WTC11 (cell line): ENCODE data around the gene PVALB. TPM values are rescaled to one million over a fixed set of nuclear protein-coding genes. Genes with fewer than 3 reads are reported as not detected.

Source experiments
- ATAC-seq: fragments of 200-7000 bp; cut with Tn5 transposase; 2 replicates; pipeline ENCODE4 v1.10.0; 2021; ENCODE audit warnings: mild to moderate bottlenecking, moderate library complexity
- CTCF ChIA-PET: fragments of 300-600 bp; sonication (Branson Sonifier 250); formaldehyde crosslinking; loops from one replicate; lab custom pipeline; 2021; ENCODE audit warnings: antibody characterized with exemption; lab: Charles Lee
- POLR2A ChIA-PET: fragments of 350-600 bp; sonication (Branson Sonifier 250); formaldehyde crosslinking; loops from one replicate; lab custom pipeline; 2021; ENCODE audit warnings: antibody characterized with exemption; lab: Charles Lee
- DNase-seq: peaks from one replicate; pipeline ENCODE4 v3.0.0; 2021; ENCODE audit warnings: low spot score
- H3K27ac Mint-ChIP-seq: 2 replicates; pipeline ENCODE4 v1.8.0; 2021; ENCODE audit warnings: mixed read lengths
- H3K27me3 Mint-ChIP-seq: 2 replicates; pipeline ENCODE4 v1.8.0; 2021; ENCODE audit warnings: low read depth, mild to moderate bottlenecking, moderate library complexity, mixed read lengths
- H3K36me3 Mint-ChIP-seq: 2 replicates; pipeline ENCODE4 v1.8.0; 2021; ENCODE audit warnings: mixed read lengths
- H3K4me1 Mint-ChIP-seq: 2 replicates; pipeline ENCODE4 v1.8.0; 2022; ENCODE audit warnings: mixed read lengths
- H3K4me3 Mint-ChIP-seq: 2 replicates; pipeline ENCODE4 v1.8.0; 2021; ENCODE audit warnings: mild to moderate bottlenecking, moderate library complexity, mixed read lengths
- H3K9me3 Mint-ChIP-seq: 2 replicates; pipeline ENCODE4 v1.8.0; 2021; ENCODE audit warnings: mixed read lengths
- ATF1 ChIP-seq: sonication (generic); formaldehyde crosslinking; IDR thresholded peaks from 2 replicates; pipeline ENCODE4 v1.8.1; 2023; ENCODE audit warnings: mild to moderate bottlenecking, moderate library complexity, missing genetic modification reagents
- CREM ChIP-seq: sonication (generic); formaldehyde crosslinking; IDR thresholded peaks from 2 replicates; pipeline ENCODE4 v1.8.1; 2022; ENCODE audit warnings: mild to moderate bottlenecking, missing genetic modification reagents, moderate library complexity
- CTCF ChIP-seq: fragments of 200-600 bp; IDR thresholded peaks from 2 replicates; pipeline ENCODE4 v1.8.0; 2022; ENCODE audit warnings: antibody characterized with exemption
- ELF4 ChIP-seq: sonication (generic); formaldehyde crosslinking; IDR thresholded peaks from 2 replicates; pipeline ENCODE4 v1.8.1; 2022; ENCODE audit warnings: low read depth, mild to moderate bottlenecking, moderate library complexity, missing genetic modification reagents
- ETV6 ChIP-seq: sonication (generic); formaldehyde crosslinking; IDR thresholded peaks from 2 replicates; pipeline ENCODE4 v1.8.1; 2022; ENCODE audit warnings: mild to moderate bottlenecking, missing genetic modification reagents
- FOXK1 ChIP-seq: sonication (generic); formaldehyde crosslinking; IDR thresholded peaks from 2 replicates; pipeline ENCODE4 v1.8.0; 2022; ENCODE audit warnings: mild to moderate bottlenecking, moderate library complexity, missing genetic modification reagents
- GRHL2 ChIP-seq: fragments of 250-450 bp; sonication (Bioruptor Pico); IDR thresholded peaks from 2 replicates; pipeline ENCODE4 v1.8.0; 2022; ENCODE audit warnings: mild to moderate bottlenecking, moderate library complexity; ENCODE audit not compliant: insufficient replicate concordance, severe bottlenecking
- NFE2L1 ChIP-seq: sonication (generic); formaldehyde crosslinking; IDR thresholded peaks from 2 replicates; pipeline ENCODE4 v1.8.1; 2023; ENCODE audit warnings: missing genetic modification reagents
- NFYB ChIP-seq: sonication (generic); formaldehyde crosslinking; conservative IDR thresholded peaks from 2 replicates; pipeline ENCODE4 v1.8.0; 2022; ENCODE audit warnings: low read depth, missing genetic modification reagents
- RELA ChIP-seq: sonication (generic); formaldehyde crosslinking; IDR thresholded peaks from 2 replicates; pipeline ENCODE4 v1.8.1; 2022; ENCODE audit warnings: missing genetic modification reagents, mild to moderate bottlenecking, borderline replicate concordance
- SP1 ChIP-seq: sonication (generic); formaldehyde crosslinking; conservative IDR thresholded peaks from 2 replicates; pipeline ENCODE4 v1.8.1; 2022; ENCODE audit warnings: missing genetic modification reagents
- TEAD1 ChIP-seq: sonication (generic); formaldehyde crosslinking; IDR thresholded peaks from 2 replicates; pipeline ENCODE4 v1.8.0; 2022; ENCODE audit warnings: mild to moderate bottlenecking, missing genetic modification reagents
- USF1 ChIP-seq: sonication (generic); formaldehyde crosslinking; IDR thresholded peaks from 2 replicates; pipeline ENCODE4 v1.8.0; 2022; ENCODE audit warnings: mild to moderate bottlenecking, missing genetic modification reagents
- ZMAT4 ChIP-seq: fragments of 250-450 bp; sonication (Bioruptor Pico); IDR thresholded peaks from 2 replicates; pipeline ENCODE4 v1.9.0; 2021; ENCODE audit warnings: mild to moderate bottlenecking
- ZNF121 ChIP-seq: sonication (generic); formaldehyde crosslinking; IDR thresholded peaks from 2 replicates; pipeline ENCODE4 v1.8.0; 2023; ENCODE audit warnings: missing genetic modification reagents
- ZNF532 ChIP-seq: fragments of 250-450 bp; sonication (Bioruptor Pico); IDR thresholded peaks from 2 replicates; pipeline ENCODE4 v1.9.0; 2021; ENCODE audit warnings: mild to moderate bottlenecking, borderline replicate concordance
- ZSCAN18 ChIP-seq: fragments of 250-450 bp; sonication (Bioruptor Pico); IDR thresholded peaks from 2 replicates; pipeline ENCODE4 v2.1.2; 2022; ENCODE audit warnings: mild to moderate bottlenecking, moderate library complexity
- total RNA-seq: library from RNA; stranded (reverse); gene quantifications from 3 replicates; pipeline ENCODE4 v1.2.3, GENCODE V29; 2021
- TF ChIP-seq, protein P1 (sequence below): sonication (generic); formaldehyde crosslinking; IDR thresholded peaks from 2 replicates; pipeline ENCODE4 v1.8.0; 2022; ENCODE audit warnings: mild to moderate bottlenecking, missing genetic modification reagents
- TF ChIP-seq, protein P2 (sequence below): sonication (generic); formaldehyde crosslinking; IDR thresholded peaks from 2 replicates; pipeline ENCODE4 v1.8.1; 2023; ENCODE audit warnings: mild to moderate bottlenecking, missing genetic modification reagents, moderate library complexity

Gene PVALB
- total RNA-seq, 1 experiment from 2014 or later = 2.7 TPM

DNA sequence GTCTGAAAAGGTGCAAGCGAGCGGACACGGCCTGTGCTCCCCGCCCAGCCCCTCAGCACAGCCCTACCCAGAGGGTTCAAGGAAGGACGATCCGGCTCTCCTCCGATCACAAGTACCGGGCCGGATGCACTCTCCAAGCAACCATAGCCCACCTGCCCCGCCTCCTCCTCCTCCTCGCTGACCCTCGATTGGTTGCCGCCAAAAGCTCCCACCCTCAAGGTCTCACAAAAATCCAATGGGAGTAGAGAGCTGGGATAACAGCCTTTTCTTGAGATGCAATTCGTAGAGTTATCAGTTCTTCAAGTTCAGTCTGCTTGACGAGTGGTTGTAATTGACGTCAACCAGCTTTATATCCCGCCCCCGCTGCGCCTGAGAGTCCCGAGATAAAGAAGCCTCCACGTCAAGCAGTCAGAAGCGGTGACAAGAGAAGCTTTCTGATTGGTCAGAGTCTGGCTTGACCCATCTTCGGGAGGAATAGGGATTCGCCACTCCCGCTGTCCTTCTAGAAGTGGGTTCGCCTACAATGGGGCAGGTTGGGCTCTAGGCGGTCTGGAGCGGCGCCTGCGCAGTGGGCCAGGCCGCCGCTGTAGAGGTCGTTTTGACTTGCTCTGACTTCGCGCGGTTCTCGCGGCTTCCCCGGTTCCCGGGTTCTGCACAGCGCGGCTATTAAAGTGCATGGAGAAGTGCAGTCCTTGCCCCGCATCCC is 40.7 kb downstream of the PVALB start, which contains the start of gene IFT27:
Gene IFT27, minus strand, starts transcription at position 156 of the 706 bp plus-strand sequence. CDS start 412 bp downstream, outside the sequence.
- ChIA-PET POLR2A (interaction anchor here (0.6 to 1.5 kb wide), 5 partner anchors 10 to 412 kb away, joined by 3 to 4 read pairs (median 3); partner anchors contain the start of gene C1QTNF6), CTCF (interaction anchor here (0.5 to 4.1 kb wide), 26 partner anchors 10 to 696 kb away, joined by 3 to 58 read pairs (median 4); no protein-coding TSS in a partner anchor)
- H3K9me3 Mint-ChIP-seq = peaks cover 24% of the 10 kb centered on the region
- H3K27ac Mint-ChIP-seq = peak within 1 kb of the TSS; percentile 93
- peaks cover 30% of the 10 kb centered on the region for H3K27me3 Mint-ChIP-seq
- peak within 1 kb of the TSS; percentile 91 for H3K4me3 Mint-ChIP-seq
- peak; percentile 34; the same call in 1 of the 2 replicates for TF ChIP-seq SP1 (CRISPR knock-in tag)
- TF ChIP-seq NFYB = peak; percentile 94
- TF ChIP-seq TEAD1 = no peak
- TF ChIP-seq, protein P1, sequence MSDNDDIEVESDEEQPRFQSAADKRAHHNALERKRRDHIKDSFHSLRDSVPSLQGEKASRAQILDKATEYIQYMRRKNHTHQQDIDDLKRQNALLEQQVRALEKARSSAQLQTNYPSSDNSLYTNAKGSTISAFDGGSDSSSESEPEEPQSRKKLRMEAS (CRISPR knock-in tag) = peak; percentile 77; the same call in 1 of the 2 replicates
- peaks cover 33% of the 10 kb centered on the region for H3K36me3 Mint-ChIP-seq
- H3K4me1 Mint-ChIP-seq = peaks cover 13% of the 10 kb centered on the region
- DNase-seq (peak; percentile 97), ATAC-seq (peak; percentile 96)

- TF ChIP-seq NFE2L1 (CRISPR knock-in tag) = no peak
- TF ChIP-seq FOXK1 (CRISPR knock-in tag) = no peak
- no peak for TF ChIP-seq ETV6 (CRISPR knock-in tag)
- TF ChIP-seq ZSCAN18 = no peak
- TF ChIP-seq ZNF532 (CRISPR knock-in tag) = no peak
- no peak for TF ChIP-seq GRHL2 (CRISPR knock-in tag)
- TF ChIP-seq CTCF = no peak
- TF ChIP-seq, protein P2, sequence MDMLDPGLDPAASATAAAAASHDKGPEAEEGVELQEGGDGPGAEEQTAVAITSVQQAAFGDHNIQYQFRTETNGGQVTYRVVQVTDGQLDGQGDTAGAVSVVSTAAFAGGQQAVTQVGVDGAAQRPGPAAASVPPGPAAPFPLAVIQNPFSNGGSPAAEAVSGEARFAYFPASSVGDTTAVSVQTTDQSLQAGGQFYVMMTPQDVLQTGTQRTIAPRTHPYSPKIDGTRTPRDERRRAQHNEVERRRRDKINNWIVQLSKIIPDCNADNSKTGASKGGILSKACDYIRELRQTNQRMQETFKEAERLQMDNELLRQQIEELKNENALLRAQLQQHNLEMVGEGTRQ (CRISPR knock-in tag) = no peak
- no peak for TF ChIP-seq ZMAT4 (CRISPR knock-in tag)
- TF ChIP-seq USF1 (CRISPR knock-in tag) = no peak
- no peak for TF ChIP-seq ELF4 (CRISPR knock-in tag)
- TF ChIP-seq RELA (CRISPR knock-in tag) = no peak
- no peak for TF ChIP-seq ATF1 (CRISPR knock-in tag)
- TF ChIP-seq CREM (CRISPR knock-in tag) = no peak
- TF ChIP-seq ZNF121 (CRISPR knock-in tag) = no peak
- TF ChIP-seq, all 79 proteins: peak for 0
- peaks cover 16% of the 10 kb centered on the region for H3K4me1 Mint-ChIP-seq
- peaks cover 24% of the 10 kb centered on the region for H3K9me3 Mint-ChIP-seq
- CTCF ChIA-PET = interaction anchor here (0.7 to 4.1 kb wide), 23 partner anchors 11 to 697 kb away, joined by 3 to 58 read pairs (median 6); no protein-coding TSS in a partner anchor
- POLR2A ChIA-PET = interaction anchor here (0.8 to 1.5 kb wide), 4 partner anchors 11 to 413 kb away, joined by 3 to 4 read pairs (median 3); partner anchors contain the start of gene C1QTNF6
- peaks cover 30% of the 10 kb centered on the region for H3K27me3 Mint-ChIP-seq
- H3K36me3 Mint-ChIP-seq = peaks cover 33% of the 10 kb centered on the region
- no peak for DNase-seq
- H3K27ac Mint-ChIP-seq = no peak overlapping the region
- ATAC-seq = no peak
- peak overlapping the region; percentile 91 for H3K4me3 Mint-ChIP-seq
Measured at GRCh38 chr22:36775586-36775963, 41.3 kb downstream of the PVALB start.
